Renal pelvis (tissue), 4 donors: ENCODE measurements around the gene CACNA1E. TPM values are rescaled to one million over a fixed set of nuclear protein-coding genes. Genes with fewer than 3 reads are reported as not detected.

Source experiments
- DNase-seq: peaks from one replicate; pipeline ENCODE4 v3.0.0-alpha.2; 2013
- polyA plus RNA-seq, 3 donors: library from polyadenylated mRNA; unstranded; fragments of 120-200 nt; gene quantifications; one replicate each; pipeline ENCODE4 v1.2.1, GENCODE V29; 2013; ENCODE audit not compliant: insufficient read length in 3 of 3

The CACNA1E gene
- polyA plus RNA-seq, 3 donors = 0.53 to 0.76 (median 0.66) TPM

GRCh38 chr1:181680871-181681270 lies 197.6 kb downstream of the CACNA1E start:
- no peak for DNase-seq

GRCh38 chr1:181685211-181685610 lies 201.9 kb downstream of the CACNA1E start:
- no peak for DNase-seq

- DNase-seq = no peak
These were observed 218.6 kb downstream of the CACNA1E start for GRCh38 chr1:181701891-181702290.

GRCh38 chr1:181704546-181704945 lies 221.2 kb downstream of the CACNA1E start:
- peak; percentile 10 for DNase-seq

- DNase-seq = no peak
These were observed 228.5 kb downstream of the CACNA1E start for GRCh38 chr1:181711820-181712219.

DNA sequence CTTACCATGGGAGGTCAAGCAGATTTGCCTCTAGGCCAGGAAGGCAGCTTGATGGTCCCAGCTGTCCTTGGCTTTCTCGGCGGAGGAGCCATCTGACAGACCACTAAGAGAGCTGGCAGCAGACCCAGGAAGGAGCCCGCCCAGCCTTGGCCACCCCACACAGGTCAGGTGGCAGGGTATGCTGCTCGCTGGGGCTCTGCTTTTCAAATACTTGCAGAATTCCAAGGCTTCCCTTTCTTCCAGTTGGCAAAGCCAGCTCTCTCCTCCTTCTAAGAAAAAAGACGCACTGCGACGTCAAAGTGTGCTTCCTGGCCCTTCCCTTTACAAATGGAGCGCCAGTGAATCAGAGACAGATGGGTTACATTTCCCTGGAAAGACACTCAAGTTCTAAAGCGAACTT lies 229.4 kb downstream of the CACNA1E start:
- DNase-seq = no peak

GRCh38 chr1:181714428-181714827 lies 231.1 kb downstream of the CACNA1E start:
- no peak for DNase-seq

DNA sequence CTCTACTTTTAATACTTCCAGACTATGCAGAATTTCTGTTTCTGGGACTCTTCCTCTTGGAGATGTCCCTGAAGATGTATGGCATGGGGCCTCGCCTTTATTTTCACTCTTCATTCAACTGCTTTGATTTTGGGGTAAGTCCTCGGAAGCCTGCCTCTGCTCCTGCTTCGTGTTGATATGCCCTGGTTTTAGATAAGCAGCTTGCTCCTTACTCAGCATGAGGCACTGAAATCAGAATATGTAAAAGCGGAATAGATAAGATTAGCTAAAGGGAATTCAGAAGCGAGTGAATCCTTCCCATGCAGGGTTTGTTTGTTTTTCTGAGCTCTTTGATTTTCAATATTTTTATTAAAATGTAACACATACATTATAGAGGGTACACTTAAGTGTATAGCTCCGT lies 234.7 kb downstream of the CACNA1E start:
- no peak for DNase-seq

GRCh38 chr1:181726320-181727012 lies 243.1 kb downstream of the CACNA1E start:
- DNase-seq = no peak

- DNase-seq = no peak
These were observed 247.3 kb downstream of the CACNA1E start for GRCh38 chr1:181730606-181731005.

DNA sequence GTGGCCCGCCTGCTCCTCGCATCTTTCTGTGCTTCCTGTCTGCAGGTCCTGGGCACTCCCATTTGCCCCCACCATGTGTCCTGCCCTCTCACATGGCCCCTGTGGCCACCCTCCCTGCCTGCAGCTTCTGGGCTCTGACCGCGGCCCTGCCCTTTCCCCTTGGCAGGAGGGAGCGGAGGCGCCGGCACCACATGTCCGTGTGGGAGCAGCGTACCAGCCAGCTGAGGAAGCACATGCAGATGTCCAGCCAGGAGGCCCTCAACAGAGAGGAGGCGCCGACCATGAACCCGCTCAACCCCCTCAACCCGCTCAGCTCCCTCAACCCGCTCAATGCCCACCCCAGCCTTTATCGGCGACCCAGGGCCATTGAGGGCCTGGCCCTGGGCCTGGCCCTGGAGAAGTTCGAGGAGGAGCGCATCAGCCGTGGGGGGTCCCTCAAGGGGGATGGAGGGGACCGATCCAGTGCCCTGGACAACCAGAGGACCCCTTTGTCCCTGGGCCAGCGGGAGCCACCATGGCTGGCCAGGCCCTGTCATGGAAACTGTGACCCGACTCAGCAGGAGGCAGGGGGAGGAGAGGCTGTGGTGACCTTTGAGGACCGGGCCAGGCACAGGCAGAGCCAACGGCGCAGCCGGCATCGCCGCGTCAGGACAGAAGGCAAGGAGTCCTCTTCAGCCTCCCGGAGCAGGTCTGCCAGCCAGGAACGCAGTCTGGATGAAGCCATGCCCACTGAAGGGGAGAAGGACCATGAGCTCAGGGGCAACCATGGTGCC lies 249.1 kb downstream of the CACNA1E start:
- DNase-seq = no peak

- no peak for DNase-seq
These were observed 250.2 kb downstream of the CACNA1E start for GRCh38 chr1:181733486-181733885.

- DNase-seq = no peak
These were observed 253.7 kb downstream of the CACNA1E start for GRCh38 chr1:181737056-181737455.

DNA sequence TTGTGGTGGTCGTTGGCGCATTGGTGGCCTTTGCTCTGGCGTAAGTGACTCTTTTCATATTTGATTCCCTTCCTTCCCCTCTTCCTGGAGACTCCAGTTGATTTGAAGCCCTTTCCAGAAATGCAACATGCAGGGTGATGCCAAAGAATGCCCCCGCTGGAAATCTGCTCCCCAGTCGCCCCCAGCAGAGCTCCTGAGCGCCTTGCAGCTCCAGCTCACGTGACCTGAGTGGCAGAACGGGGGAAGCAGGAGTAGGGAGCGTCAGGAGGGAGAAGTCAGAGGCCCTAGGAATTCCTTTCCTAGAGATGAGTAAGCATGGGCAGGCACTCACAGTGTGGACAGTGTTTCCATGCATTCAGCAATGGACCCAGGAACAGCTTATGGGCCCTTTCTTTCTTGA lies 255.9 kb downstream of the CACNA1E start:
- no peak for DNase-seq

- no peak for DNase-seq
These were observed 259.1 kb downstream of the CACNA1E start for GRCh38 chr1:181742426-181742825.

DNA sequence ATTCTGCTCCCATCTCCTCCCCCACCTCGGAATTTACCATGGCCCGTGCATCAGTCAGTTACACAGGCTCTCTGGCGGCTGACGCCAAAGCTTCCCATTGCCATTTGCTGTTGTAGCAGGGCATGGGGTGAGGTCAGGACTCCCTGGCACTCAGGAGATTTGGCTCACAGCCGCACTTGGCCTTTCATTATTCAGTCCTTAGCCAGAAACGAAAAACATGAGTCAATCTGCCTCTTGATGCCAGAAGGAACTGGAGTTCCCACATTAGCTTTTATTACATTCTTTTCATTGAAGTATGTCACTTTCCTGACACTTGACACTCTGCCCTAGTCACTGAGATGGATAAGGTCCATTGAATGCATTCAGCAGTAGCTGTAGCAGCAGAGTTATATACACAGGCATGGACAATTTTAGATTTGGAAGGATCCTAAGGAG lies 260.6 kb downstream of the CACNA1E start:
- DNase-seq = peak; percentile 27

- no peak for DNase-seq
These were observed 262.9 kb downstream of the CACNA1E start for GRCh38 chr1:181746224-181746623.

GRCh38 chr1:181748013-181748412 lies 264.7 kb downstream of the CACNA1E start:
- no peak for DNase-seq

DNA sequence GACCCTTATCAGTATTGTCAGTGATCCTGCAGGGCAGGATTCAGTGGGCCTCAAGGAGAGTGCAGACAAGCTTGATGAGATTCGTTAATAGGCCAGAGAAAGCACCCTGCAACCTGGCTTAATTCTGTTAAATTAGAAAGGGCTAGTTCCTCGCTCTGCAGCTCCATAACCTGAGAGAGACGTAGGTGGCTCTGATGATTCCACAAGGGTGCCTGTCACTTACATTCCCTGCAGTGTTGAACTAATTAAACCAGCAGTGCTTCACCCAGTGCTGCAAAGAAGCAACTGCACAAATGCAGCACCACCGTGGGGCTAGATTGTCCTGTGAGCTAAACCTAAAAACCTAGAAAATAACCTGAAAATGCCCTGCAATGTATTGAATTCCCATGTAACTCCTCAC lies 270.8 kb downstream of the CACNA1E start:
- no peak for DNase-seq

DNA sequence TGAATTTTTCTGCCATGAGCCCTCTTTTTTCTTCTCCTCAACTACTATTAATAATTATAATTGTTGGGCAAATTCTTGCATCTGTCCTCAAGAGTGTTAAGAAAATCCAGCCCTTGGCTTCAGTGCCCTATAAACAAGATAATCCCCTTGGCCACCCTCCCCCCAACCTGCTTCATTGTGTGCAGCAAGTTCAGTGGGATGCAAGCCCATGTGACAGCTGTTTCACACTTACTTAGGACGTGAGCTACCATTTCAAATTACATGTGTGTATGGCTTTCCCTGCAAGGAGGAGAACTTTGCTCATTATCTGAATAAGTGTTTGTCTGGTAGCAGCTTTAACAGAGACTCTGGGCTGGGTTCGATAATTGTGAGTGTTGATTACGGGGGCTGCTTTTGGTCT lies 276.2 kb downstream of the CACNA1E start:
- no peak for DNase-seq

DNA sequence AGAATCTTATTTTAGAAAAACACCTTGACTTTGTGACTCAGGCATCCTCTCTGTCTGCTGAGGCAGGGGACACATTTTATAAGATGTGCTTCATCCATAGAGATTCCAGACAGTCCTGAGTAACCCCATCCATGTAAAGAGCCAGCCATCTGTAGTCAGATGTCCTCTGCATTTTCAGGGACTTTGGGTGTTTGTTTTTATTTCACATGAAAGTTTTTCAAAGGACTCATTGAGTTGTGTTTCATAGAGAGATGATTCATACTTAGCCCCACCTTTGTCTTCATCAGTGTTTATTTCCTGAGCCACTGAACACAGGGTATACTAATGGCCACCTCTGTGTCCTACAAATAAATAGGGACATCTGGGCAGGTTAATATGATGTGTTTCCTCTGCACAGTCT lies 280.4 kb downstream of the CACNA1E start:
- DNase-seq = no peak

DNA sequence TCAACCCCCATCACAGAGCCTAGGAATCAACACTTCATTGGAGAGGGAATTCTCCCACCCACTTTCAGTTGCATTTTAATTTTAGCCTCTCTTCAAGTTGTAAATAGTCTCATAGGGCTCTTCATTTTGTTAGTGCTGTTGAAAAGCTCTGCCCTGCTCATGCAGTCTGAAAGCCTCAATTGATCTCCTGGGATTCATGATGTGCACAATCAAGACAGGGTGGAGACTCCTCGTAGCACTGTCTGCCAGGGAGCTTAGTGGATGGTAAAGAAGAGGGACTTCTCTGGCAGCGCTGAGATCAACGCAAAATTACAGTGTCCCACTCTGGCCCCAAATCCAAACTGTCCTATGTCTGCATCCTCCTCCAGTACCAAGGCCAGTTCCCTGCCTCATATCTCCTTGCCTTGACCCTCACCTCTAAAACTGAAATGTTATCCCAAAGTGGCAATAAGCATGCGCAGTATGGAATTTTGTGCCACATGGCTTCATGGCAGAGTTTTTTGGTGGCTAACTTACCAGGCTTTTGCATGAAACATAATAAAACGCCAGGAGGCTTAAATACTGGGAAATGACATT lies 282.2 kb downstream of the CACNA1E start:
- no peak for DNase-seq
